Neural cell (in vitro differentiated cells): Measurements from ENCODE around the gene SSX4B.
"Not testable (repeated sequence)": the region's sequence is repeated elsewhere in the genome, so short reads cannot be mapped to it uniquely, and the experiment has no call there.

Experiments
- CTCF ChIP-seq: fragments of 450-650 bp; IDR thresholded peaks from 2 replicates; pipeline ENCODE4 v1.5.1; 2014; ENCODE audit warnings: antibody characterized with exemption, mild to moderate bottlenecking, moderate library complexity; ENCODE audit not compliant: poor library complexity, severe bottlenecking
- EP300 ChIP-seq: fragments of 450-650 bp; conservative IDR thresholded peaks from 2 replicates; pipeline ENCODE4 v1.6.1; 2014; ENCODE audit warnings: antibody characterized with exemption, mild to moderate bottlenecking, moderate library complexity; ENCODE audit not compliant: poor library complexity, severe bottlenecking
- POLR2AphosphoS5 ChIP-seq: IDR thresholded peaks from 2 replicates; pipeline ENCODE4 v1.6.1; 2012
- TAF1 ChIP-seq: IDR thresholded peaks from 2 replicates; pipeline ENCODE4 v1.6.1; 2012; ENCODE audit warnings: low read depth

- TF ChIP-seq CTCF, POLR2AphosphoS5, TAF1, EP300: not testable (repeated sequence)
Observed at GRCh38 chrX:48383239-48383638, 28.5 kb downstream of the SSX4B start, which contains the start of gene SSX4.
